IPS-18c (cell line): ENCODE measurements around the gene AAMP.
"Not testable (repeated sequence)": the region's sequence is repeated elsewhere in the genome, so short reads cannot be mapped to it uniquely, and the experiment has no call there.

Experiments used
- H3K4me3 ChIP-seq: 2 replicates; pipeline ENCODE4 v1.7.0; 2013; ENCODE audit warnings: low read depth, mild to moderate bottlenecking, low read length, moderate library complexity; ENCODE audit not compliant: insufficient read depth
- H3K9me3 ChIP-seq: one replicate; pipeline ENCODE4 v1.6.1; 2013; ENCODE audit warnings: mild to moderate bottlenecking, low read length, moderate library complexity; ENCODE audit not compliant: control insufficient read depth, insufficient read depth

AAMP gene

DNA sequence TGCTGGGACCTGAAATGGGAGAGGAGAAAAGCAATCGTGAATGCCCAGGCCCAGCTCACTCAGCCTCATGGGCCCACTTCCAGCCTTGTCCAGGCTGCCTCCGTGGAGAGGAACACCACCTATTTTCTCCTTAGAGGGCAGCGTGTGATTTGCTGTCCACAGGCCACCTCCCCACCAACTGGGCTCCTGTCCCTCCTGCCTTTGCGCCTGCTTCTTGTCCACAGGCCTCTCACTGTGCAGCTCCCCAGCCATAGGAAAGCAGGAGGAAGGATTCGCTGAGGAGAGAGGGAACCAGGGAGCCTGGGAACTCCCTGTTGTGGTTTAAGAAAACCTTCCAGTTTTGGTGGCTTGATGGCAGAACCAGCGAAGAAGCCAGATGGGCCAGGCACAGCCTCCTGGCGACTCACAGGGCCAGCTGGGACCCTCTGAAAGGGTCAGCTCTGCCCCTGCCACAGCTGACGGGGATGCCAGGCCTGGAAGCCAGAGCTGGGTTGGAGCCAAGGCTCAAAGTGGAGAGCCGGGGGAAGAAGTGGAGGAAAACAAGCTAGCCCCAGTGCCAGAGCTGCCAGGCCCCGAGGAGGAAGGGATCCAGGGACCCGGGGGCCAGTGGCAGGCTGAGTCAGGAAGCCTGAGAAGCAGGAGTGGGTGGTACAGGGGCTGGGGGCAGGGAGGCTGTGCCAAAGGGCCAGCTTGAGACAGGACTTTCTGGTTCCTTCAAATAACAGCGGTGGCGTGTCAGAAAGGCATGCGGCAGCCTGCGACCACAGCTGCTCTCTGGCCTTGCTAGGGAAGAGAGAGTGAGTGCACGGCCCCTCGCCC lies 12.4 kb upstream of the AAMP start:
- no peak overlapping the region for H3K4me3 ChIP-seq
- peaks cover 2% of the 10 kb centered on the region for H3K9me3 ChIP-seq

DNA sequence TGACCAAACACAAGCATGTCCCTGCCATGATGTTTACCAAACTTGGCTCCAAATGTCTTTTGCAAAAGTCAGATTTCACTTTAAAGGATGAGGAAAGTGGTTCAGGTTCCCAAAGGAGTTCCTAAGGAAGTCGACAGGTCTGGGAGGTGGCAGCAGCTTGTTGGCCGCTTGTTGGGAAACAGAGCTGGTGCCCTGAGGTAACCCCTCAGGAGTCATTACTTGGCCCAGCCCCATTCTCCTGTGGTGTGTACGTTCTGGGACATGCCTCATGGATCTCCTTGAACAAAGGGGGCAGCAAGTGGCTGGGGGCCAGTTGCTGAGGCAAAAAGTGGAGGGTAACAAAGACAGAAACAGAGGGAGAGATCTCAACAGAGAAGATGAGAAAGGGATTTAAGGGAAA lies 11.5 kb upstream of the AAMP start:
- H3K4me3 ChIP-seq, result no peak overlapping the region
- peaks cover 2% of the 10 kb centered on the region for H3K9me3 ChIP-seq

DNA sequence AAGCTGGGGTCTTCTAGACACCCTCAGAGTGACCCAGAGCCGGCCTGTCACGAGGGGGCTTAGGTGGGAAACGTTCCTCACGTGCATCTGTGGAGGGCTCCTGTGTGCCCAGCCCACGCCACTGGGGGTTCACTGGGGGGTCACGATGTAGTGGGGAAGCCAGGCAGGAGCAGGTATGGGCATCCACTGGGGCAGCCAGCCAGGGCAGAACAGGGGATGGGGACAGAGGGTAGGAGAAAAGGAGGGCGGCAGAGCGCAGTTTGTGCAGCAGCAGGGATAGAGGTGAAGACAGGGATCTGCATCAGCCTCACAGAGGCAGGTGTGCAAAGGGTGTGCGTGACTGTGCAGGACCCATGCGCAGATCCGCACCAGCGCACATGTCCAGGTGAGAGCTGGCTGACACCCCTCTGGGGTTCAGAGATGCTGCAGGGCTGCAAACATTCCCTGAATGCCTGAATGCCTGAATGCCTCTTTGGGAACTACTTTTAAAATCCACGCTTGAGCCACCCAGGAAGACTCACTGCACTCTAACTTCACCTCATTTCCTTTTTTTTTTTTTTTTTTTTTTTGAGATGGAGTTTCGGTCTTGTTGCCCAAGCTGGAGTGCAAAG lies 10.4 kb upstream of the AAMP start:
- no peak overlapping the region for H3K4me3 ChIP-seq
- peaks cover 2% of the 10 kb centered on the region for H3K9me3 ChIP-seq

DNA sequence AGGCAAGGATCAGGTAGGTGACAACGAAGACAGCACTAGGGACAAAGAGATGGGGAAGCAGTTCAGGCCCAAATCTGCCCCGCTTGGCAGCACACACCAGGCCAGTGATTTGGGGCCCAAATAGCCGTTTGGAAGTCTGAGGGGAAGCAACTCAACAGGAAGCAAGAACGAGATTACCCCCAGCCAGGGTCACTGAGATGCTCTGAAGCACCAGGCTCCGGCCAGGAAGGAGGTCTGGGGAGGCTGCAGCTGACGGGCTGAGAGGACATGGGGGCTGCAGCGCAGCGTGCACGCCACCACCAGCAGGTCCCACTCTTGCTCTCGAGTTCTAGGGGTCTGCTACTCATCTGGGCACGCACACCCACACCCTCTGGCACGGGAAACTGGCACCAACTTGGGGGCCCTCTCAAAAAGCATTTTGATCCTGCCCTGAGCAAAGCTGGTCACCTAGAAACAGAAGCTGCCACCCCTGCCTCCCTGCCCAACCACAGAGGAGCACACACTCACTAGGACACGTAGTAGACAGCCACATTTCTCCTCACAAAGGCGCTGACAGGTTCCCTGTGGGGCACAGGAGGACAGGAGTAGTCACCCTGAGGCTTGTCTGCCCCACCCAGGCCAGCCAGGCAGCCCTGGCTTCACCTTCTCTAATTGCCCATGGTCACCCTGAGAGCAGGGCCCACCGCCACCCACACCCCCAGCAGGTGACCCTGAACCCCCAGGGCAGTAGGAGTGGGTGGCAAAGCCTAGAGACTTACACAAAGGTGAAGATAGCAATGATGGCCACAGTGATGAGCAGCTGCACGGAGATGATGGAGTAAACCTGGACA lies 8.8 kb upstream of the AAMP start:
- Histone ChIP-seq H3K4me3 (no peak overlapping the region), H3K9me3 (peaks cover 2% of the 10 kb centered on the region)

DNA sequence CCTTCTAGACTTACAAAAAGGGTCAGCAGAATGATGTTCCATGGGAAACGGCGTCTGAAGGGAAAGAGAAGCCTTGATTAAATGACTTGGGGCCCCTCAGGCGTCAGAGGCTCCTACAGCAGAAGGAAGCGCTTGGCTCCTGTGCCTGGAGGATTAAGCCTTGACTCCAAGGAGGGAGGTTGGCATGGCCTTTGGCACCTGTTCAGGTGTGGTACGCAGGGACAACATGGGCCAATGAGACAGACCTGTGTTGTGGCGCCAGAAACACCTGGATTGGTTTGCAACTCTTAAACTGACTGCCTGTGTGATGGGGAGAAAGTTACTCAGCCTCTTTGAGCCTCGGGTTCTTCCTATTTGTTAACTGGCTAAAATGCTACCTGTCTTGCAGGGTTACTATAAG lies 8.0 kb upstream of the AAMP start:
- H3K9me3 ChIP-seq, result peaks cover under 1% of the 10 kb centered on the region
- no peak overlapping the region for H3K4me3 ChIP-seq

DNA sequence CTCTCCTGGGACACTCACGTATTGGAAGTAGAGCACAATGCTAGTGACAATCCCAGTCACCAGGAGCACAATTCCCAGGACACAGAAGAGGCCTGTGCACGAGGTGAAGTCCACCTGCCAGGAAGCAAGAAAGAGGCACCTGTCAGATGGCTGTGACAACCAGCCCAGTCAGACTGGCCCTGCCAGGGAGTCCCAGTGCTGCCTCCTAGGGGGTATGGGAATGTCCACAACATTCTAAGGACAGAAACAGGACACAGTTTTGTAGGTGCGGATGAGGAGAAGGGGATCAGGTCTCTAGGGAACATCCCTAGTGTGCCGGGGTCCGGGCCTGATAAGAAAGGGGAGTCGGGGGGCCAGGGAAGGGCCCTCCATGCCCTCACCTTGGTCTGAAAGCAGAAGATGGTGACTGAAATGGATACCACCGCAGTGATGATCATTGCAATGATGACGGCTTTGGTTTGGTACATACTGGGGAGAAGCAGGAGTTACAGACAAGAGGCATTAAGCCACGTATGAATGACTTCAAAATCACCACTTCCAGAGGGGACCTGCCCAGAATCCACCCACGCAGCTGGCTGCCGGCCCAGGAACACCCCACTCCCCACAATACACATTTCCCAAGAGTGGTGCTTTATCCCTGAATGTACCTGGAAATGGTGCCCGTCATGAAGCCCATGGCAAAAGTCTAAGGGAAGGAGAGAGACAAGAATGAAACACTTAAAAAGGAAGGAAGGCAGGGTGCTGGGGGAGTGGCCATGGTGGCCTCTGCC lies 7.2 kb upstream of the AAMP start:
- H3K4me3 ChIP-seq, result no peak overlapping the region
- H3K9me3 ChIP-seq, result no peaks in the 10 kb centered on the region

DNA sequence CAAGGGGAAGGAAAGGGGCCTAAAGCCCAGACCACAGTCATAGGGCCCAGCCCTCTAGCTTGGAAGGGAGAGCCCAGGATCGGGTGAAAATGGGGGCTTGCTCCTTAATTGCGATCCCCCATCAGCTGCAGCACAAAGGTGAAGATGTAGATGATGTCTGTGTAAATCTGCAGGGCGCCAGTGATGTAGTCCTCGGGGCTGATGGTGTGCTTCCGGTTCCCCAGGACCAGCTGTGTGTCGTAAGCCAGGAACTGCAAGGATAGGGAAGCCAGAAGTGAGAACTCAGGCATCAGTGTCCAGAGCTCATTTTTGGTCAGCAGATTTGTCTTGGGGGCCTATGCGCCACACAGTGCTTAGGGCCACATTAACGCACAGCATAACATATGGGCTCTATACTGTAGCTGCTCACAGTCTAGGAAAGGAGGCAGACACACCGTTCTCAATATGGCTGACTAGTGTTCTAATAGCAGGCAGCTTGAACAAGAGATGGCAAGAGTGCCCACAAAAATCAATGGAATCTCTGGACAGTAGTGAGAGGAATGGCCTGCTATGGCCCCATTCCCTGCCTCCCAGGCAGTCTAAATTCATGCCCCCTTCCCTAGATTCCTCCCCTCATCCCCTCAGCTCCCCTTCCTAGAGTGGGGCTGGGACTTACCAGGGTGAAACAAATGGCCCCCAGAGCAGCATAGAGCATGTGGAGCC lies 5.6 kb upstream of the AAMP start:
- Histone ChIP-seq H3K9me3 (no peaks in the 10 kb centered on the region), H3K4me3 (no peak overlapping the region)

DNA sequence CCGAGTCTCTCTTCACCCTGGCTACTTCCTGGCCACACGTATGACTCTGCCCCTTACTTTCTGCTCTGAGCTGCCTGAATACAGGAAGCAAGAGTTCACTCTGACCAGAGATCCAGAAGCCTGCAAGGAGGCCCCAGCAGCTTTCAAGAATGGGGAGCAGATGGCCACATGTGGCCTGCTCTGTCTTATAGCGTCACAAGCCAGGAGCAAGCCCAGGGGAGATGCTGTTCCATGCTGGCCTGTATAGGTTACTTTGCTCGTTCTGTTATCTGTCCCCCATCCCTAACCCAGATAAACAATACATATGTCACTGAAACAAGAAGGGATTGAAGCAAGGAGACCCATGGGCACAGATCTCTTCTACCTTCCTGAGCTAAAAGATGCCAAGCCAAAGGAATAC lies 4.6 kb upstream of the AAMP start:
- H3K4me3 ChIP-seq, result no peak overlapping the region

DNA sequence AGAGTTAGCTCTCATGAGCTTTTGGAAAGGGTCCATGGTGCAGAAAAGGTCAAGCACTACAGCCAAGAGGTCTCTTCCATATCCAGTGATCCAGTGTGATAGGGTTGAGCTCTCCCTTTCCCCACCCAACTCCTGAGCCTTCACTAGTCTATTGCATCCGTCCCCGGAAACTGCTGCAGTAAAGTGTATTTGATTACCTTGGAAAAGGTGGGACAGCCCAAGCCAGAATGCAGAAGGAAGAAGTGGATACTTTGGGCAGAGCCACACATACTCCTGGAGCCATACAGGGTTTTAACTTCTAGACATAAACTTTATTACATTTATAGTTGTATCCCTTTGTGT lies 3.9 kb upstream of the AAMP start:
- no peaks in the 10 kb centered on the region for H3K9me3 ChIP-seq
- no peak overlapping the region for H3K4me3 ChIP-seq

More for the DNA sequence above, 4.6 kb upstream of the AAMP start:
- H3K9me3 ChIP-seq, result no peaks in the 10 kb centered on the region

DNA sequence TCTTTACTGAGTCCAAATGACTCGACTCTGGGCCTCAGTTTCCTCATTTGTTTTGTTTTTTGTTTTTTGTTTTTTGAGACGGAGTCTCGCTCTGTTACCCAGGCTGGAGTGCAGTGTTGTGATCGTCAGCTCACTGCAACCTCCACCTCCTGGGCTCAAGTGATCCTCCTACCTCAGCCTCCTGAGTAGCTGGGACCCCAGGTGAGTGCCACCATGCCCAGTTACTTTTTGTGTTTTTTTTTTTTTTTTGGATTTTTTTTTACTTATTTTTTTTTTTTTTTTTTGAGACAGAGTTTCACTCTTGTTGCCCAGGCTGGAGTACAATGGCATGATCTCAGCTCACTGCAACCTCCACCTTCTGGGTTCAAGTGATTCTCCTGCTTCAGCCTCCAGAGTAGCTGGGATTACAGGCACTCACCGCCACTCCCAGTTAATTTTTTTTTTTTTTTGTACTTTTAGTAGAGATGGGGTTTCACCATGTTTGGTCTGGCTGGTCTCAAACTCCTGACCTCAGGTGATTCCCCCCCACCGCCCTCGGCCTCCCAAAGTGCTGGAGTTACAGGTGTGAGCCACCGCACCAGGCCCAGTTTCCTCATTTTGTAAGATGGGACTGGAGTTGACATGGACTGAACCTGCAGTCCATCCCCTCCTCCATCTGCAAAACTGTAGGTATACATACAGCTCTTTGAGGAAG lies 3.4 kb upstream of the AAMP start:
- not testable (repeated sequence) for H3K4me3 ChIP-seq, H3K9me3 ChIP-seq

DNA sequence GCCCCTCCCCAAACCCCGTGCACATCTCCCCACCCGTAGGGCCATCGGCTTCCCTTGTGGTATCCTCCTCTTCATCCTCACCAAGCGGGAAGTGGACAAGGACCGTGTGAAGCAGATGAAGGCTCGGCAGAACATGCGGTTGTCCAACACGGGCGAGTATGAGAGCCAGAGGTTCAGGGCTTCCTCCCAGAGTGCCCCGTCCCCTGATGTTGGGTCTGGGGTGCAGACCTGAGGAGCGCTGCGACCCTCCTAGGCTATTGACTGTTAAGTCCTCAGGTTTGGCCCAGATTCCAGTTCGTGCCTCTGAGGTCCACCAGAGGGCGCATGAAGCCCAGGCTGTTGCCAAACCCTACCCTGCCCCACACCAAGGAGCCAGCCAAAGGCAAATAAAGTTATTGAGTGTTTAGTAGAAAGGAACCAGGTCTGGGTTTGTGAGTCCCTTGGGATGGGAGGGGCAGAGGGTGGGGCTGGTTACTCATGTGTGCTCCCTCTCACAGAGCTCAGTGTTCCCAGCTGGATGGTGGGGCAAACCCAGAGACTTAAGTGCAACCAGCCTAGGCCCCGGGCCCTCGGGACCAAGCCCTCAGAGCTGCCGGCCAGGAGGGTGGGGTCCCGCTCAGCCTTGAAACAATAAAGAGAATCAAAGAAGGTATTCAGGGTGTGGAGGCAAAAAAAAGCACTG lies 2.7 kb upstream of the AAMP start:
- no peaks in the 10 kb centered on the region for H3K9me3 ChIP-seq

DNA sequence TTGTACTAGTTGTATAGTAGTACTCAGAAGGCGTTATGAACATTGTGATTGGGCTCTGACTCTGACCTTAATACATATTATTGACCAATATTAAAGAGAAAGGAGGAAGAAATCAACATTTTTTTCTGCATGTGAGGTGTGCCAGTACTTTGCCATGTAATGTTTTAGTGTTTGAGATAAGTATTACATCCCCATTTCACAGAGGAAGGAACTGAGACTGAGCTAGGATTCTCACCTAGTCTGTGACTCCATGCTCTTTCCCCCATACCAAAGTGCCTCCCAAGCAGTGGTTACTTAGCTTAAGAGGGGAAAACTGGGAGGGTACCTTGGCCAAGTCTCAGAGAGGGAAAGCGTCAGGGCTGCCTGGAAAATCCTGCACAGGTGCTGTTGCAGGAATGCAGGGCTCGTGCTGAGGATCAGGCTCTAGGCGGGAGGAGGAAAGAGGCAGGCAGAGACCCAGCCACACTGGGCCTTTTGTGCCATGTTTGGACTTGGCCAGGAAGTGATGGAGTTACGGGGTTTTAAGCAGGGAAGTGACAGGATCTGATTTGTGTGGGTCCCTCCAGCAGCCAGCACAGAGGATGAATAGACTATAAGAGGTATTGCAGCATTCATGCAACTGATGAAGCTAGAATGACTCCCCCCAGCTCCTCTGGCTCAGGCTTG lies 2.1 kb upstream of the AAMP start:
- no peak overlapping the region for H3K4me3 ChIP-seq
- no peaks in the 10 kb centered on the region for H3K9me3 ChIP-seq

More for the DNA sequence above, 2.7 kb upstream of the AAMP start:
- no peak overlapping the region for H3K4me3 ChIP-seq

DNA sequence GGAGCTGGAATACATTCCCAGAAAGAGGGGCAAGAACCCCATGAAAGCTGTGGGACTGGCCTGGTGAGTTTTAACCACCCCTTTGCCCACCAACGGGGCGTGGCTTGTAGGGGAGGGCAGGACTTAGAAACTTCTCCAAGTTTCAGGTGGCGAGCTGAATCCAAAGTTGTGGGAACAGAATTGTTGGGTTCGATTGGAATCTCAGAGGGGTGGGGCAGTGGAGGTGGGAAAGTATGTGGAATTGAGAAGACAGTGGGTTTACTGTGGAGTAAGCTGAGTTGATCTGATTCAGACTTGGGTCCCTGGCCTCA lies 1.5 kb upstream of the AAMP start:
- Histone ChIP-seq H3K4me3 (peak overlapping the region; percentile 83), H3K9me3 (no peaks in the 10 kb centered on the region)

DNA sequence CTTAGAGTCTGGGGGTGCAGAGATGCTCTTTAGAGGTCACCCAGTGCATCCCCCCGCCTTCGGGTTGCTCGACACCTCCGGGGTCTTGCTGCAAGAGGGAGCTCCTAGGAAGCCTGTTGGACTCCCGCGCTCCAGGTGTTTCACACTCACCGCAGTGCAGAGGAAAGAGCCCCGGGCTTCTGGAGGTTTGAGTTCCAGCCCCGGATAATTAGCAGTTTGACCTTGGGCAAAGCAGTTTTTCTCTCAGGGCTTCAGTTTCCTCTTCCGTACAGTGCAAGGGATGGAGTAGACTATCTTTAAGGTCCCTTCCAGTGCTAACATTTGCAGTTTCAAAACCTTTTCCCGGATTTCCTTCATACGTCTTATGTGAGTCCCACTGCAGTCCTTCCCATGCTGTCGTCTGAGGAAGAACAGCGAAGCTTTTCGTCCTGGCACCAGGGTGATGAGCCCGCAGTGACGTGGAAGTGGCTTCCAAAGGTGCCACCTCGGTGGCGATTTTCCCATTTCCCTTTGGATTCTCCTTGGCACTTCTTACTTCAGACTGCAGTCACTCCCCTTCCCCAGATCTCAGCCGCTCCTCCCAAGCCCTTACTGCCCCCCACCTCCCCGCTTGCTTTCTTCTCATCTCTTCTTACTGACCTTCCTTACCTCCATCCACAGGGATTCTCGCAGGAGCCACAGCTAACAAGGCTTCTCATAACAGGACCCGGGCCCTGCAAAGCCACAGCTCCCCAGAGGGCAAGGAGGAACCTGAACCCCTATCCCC lies 967 bp upstream of the AAMP start:
- H3K9me3 ChIP-seq, result no peaks in the 10 kb centered on the region
- H3K4me3 ChIP-seq, result peak overlapping the region; percentile 83

DNA sequence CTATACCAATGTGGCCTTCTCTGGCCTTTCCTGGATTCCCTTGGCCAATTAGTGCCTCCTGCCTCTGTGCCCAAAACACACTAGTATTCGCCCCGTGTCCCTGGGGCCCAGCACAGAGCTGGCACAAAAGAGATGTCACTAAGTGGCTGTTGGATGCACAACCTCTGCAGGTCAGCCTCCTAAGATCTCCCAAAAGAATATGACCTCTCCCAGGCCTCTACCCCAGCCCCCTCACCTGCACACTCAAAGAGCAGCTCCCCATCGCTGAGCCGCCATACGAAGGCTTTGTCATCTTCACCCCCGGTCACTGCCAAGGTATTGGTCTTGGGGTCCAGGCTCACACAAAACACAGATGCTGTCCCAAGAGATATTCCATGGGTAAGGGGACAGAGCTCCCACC lies 2.7 kb downstream of the AAMP start:
- no peaks in the 10 kb centered on the region for H3K9me3 ChIP-seq
- H3K4me3 ChIP-seq, result no peak overlapping the region
